Calu3 (cell line): ENCODE data around the gene ARHGAP26. TPM values are rescaled to one million over a fixed set of nuclear protein-coding genes. Genes with fewer than 3 reads are reported as not detected.

Source experiments
- BruUV-seq: library from RNA; stranded (reverse); fragments of 400-500 nt; replicated peaks from 2 replicates; lab custom pipeline; 2021; lab: Mats Ljungman, UMichigan
- CTCF ChIA-PET: fragments of 300-600 bp; sonication (Branson Sonifier 250); formaldehyde crosslinking; loops from one replicate; lab custom pipeline; 2022; ENCODE audit warnings: antibody characterized with exemption; lab: Charles Lee
- DNase-seq: peaks from one replicate; pipeline ENCODE4 v3.0.0; 2022
- H3K27ac Mint-ChIP-seq: one replicate; pipeline ENCODE4 v1.8.0; 2022; ENCODE audit warnings: mixed read lengths; ENCODE audit not compliant: unreplicated experiment
- H3K27me3 Mint-ChIP-seq: one replicate; pipeline ENCODE4 v1.8.0; 2022; ENCODE audit warnings: mixed read lengths; ENCODE audit not compliant: unreplicated experiment
- H3K36me3 Mint-ChIP-seq: one replicate; pipeline ENCODE4 v1.8.0; 2022; ENCODE audit warnings: mild to moderate bottlenecking, moderate library complexity, mixed read lengths; ENCODE audit not compliant: insufficient read depth, unreplicated experiment
- H3K4me1 Mint-ChIP-seq: one replicate; pipeline ENCODE4 v1.8.0; 2022; ENCODE audit warnings: mild to moderate bottlenecking, low read depth, mixed read lengths; ENCODE audit not compliant: unreplicated experiment
- H3K4me3 Mint-ChIP-seq: one replicate; pipeline ENCODE4 v1.8.0; 2022; ENCODE audit warnings: mild to moderate bottlenecking, low read depth, moderate library complexity, mixed read lengths; ENCODE audit not compliant: unreplicated experiment
- H3K9me3 Mint-ChIP-seq: one replicate; pipeline ENCODE4 v1.8.0; 2022; ENCODE audit warnings: low read depth, mixed read lengths; ENCODE audit not compliant: unreplicated experiment
- intact Hi-C: fragments of 100-400 bp; cut with micrococcal nuclease; formaldehyde crosslinking; loops from one replicate; pipeline ENCODE4 v1.10.0; 2022; ENCODE audit not compliant: unreplicated experiment
- total RNA-seq: library from RNA; stranded (reverse); gene quantifications from 2 replicates; pipeline ENCODE4 v1.2.3, GENCODE V29; 2022
- TF ChIP-seq, protein P1 (sequence below): fragments of 200-600 bp; IDR thresholded peaks from one replicate; pipeline ENCODE4 v1.8.0; 2022; ENCODE audit warnings: antibody characterized with exemption; ENCODE audit not compliant: unreplicated experiment

Gene ARHGAP26
- total RNA-seq, 1 experiment from 2014 or later: 118 TPM

DNA sequence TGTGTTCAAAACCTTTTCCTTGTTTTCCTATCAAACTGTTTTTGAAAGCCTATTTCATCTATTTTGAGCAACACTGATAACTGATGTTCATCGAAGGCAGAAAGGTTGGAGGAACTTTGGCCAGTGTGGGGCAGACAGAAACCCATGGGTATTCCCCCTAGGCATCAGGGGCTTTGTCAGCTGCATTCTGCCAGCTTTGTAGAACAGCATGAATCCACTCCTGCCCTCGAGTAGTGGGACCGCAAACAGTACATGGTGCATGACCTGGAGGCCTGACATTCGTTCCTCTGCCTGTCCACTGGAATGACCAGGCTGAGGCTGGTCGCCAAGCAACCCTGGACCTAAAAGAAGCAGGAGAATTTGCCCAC, 22.7 kb downstream of the ARHGAP26 start:
- intact Hi-C loops: no loop called here
- CTCF ChIA-PET: no interaction called here
- no peaks in the 10 kb centered on the region for H3K36me3 Mint-ChIP-seq
- no peak overlapping the region for H3K4me3 Mint-ChIP-seq
- no peaks in the 10 kb centered on the region for H3K27me3 Mint-ChIP-seq
- H3K9me3 Mint-ChIP-seq: no peaks in the 10 kb centered on the region
- no peak for DNase-seq
- TF ChIP-seq, protein P1, sequence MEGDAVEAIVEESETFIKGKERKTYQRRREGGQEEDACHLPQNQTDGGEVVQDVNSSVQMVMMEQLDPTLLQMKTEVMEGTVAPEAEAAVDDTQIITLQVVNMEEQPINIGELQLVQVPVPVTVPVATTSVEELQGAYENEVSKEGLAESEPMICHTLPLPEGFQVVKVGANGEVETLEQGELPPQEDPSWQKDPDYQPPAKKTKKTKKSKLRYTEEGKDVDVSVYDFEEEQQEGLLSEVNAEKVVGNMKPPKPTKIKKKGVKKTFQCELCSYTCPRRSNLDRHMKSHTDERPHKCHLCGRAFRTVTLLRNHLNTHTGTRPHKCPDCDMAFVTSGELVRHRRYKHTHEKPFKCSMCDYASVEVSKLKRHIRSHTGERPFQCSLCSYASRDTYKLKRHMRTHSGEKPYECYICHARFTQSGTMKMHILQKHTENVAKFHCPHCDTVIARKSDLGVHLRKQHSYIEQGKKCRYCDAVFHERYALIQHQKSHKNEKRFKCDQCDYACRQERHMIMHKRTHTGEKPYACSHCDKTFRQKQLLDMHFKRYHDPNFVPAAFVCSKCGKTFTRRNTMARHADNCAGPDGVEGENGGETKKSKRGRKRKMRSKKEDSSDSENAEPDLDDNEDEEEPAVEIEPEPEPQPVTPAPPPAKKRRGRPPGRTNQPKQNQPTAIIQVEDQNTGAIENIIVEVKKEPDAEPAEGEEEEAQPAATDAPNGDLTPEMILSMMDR: no peak
- BruUV-seq: no TSS peak
- H3K27ac Mint-ChIP-seq: no peak overlapping the region
- peaks cover 49% of the 10 kb centered on the region for H3K4me1 Mint-ChIP-seq

GRCh38 chr5:142794537-142794936, 24.4 kb downstream of the ARHGAP26 start:
- Mint-ChIP-seq H3K27ac (no peak overlapping the region), H3K4me3 (no peak overlapping the region), H3K9me3 (no peaks in the 10 kb centered on the region), H3K27me3 (no peaks in the 10 kb centered on the region), H3K4me1 (peaks cover 64% of the 10 kb centered on the region), H3K36me3 (no peaks in the 10 kb centered on the region)
- BruUV-seq: no TSS peak
- no peak for DNase-seq
- TF ChIP-seq, protein P1: no peak
- intact Hi-C loops: no loop called here
- CTCF ChIA-PET: interaction anchor here (0.6 kb wide), 1 partner anchor 17 kb away, joined by 4 read pairs; no protein-coding TSS in a partner anchor

DNA sequence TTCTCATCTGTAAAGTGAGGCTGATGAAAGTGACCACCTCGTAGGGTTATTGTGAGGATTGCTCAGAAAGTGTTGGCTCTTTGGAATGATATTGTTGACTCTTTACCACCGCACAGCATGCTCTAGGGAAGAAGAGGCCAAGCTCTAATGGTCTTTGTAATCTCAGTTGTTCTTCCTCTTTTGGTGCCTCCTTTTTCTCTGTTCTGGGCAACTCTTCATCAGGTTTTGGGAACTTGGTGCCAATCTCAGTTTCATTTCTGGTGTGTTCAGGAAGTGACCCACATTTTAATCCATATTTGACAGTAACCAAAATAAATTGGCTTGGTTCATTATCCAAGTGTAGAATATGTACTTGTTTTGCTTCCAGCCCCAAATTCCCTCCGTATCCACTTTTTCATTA, 25.1 kb downstream of the ARHGAP26 start:
- H3K4me1 Mint-ChIP-seq: peaks cover 71% of the 10 kb centered on the region
- H3K27me3 Mint-ChIP-seq: no peaks in the 10 kb centered on the region
- DNase-seq: no peak
- TF ChIP-seq, protein P1: no peak
- BruUV-seq: no TSS peak
- intact Hi-C loops: no loop called here
- H3K4me3 Mint-ChIP-seq: no peak overlapping the region
- CTCF ChIA-PET: no interaction called here
- peak overlapping the region; percentile 16 for H3K27ac Mint-ChIP-seq
- no peaks in the 10 kb centered on the region for H3K9me3 Mint-ChIP-seq
- no peaks in the 10 kb centered on the region for H3K36me3 Mint-ChIP-seq

- TF ChIP-seq, protein P1: no peak
- Mint-ChIP-seq H3K4me3 (no peak overlapping the region), H3K27ac (peak overlapping the region; percentile 16), H3K27me3 (no peaks in the 10 kb centered on the region), H3K4me1 (peaks cover 75% of the 10 kb centered on the region), H3K36me3 (peaks cover 1% of the 10 kb centered on the region), H3K9me3 (no peaks in the 10 kb centered on the region)
- BruUV-seq: no TSS peak
- CTCF ChIA-PET: interaction anchor here (0.8 to 1.0 kb wide), 2 partner anchors 12 to 14 kb away, joined by 3 to 4 read pairs; no protein-coding TSS in a partner anchor
- intact Hi-C loops: no loop called here
- DNase-seq: no peak
Measured at GRCh38 chr5:142796492-142797109, 26.4 kb downstream of the ARHGAP26 start.
